HCT116 (cell line): ENCODE measurements around the gene MYO16. TPM values are rescaled to one million over a fixed set of nuclear protein-coding genes. Genes with fewer than 3 reads are reported as not detected.

ENCODE experiments used
- ATAC-seq: fragments of 200-7000 bp; cut with Tn5 transposase; 2 replicates; pipeline ENCODE4 v1.9.1; 2020; ENCODE audit warnings: mild to moderate bottlenecking, moderate library complexity
- BruUV-seq: library from RNA; stranded (reverse); fragments of 400-500 nt; replicated peaks from 2 replicates; lab custom pipeline; 2021; lab: Mats Ljungman, UMichigan
- CTCF ChIA-PET: fragments of 300-600 bp; sonication (Branson Sonifier 250); formaldehyde crosslinking; loops from one replicate; lab custom pipeline; 2021; ENCODE audit warnings: antibody characterized with exemption; lab: Charles Lee
- POLR2A ChIA-PET: fragments of 300-600, 350-600 bp; sonication (Branson Sonifier 250); formaldehyde crosslinking; loops from one replicate; lab custom pipeline; 2021; ENCODE audit warnings: antibody characterized with exemption; lab: Charles Lee
- RAD21 ChIA-PET, 2 experiments: fragments of 300-600 bp; sonication (Branson Sonifier 250); formaldehyde crosslinking; loops; one replicate each; lab custom pipeline; 2023; ENCODE audit warnings: low total read pairs in 2 of 2; ENCODE audit not compliant: uncharacterized antibody in 2 of 2, unreplicated experiment in 2 of 2, low non-redundant PET in 1 of 2; lab: Charles Lee
- DNase-seq: peaks from one replicate; pipeline ENCODE4 v3.0.0-alpha.2; 2010; ENCODE audit warnings: low read depth, low spot score
- H2AFZ ChIP-seq: fragments of 200-600 bp; shearing (Covaris generic), sonication (generic); 2 replicates; pipeline ENCODE4 v1.6.1; 2017; ENCODE audit warnings: low read depth, mixed run types, mixed read lengths, antibody characterized with exemption, low read length; ENCODE audit not compliant: poor library complexity, severe bottlenecking
- H3K27ac ChIP-seq: 2 replicates; pipeline ENCODE4 v1.5.1; 2012; ENCODE audit warnings: low read depth, low read length
- H3K27me3 ChIP-seq: fragments of 200-600 bp; sonication (generic); 2 replicates; pipeline ENCODE4 v1.6.1; 2016; ENCODE audit warnings: mixed run types, low read length, mixed read lengths; ENCODE audit not compliant: insufficient read depth
- H3K36me3 ChIP-seq, 2 experiments: fragments of 200-500 bp in 1 of 2; fragments of 200-600 bp in 1 of 2; sonication (Bioruptor generic) in 1 of 2; sonication (generic) in 1 of 2; 2 replicates each; pipeline versions ENCODE4 v1.5.1 to v1.6.1; 2014 to 2016; ENCODE audit warnings: low read length in 2 of 2, inconsistent platforms in 1 of 2, mixed read lengths in 1 of 2, mixed run types in 1 of 2; ENCODE audit not compliant: insufficient read depth in 2 of 2, control insufficient read depth in 1 of 2
- H3K4me1 ChIP-seq, 2 experiments: fragments of 200-600 bp in 1 of 2; sonication (generic) in 1 of 2; 2 replicates each; pipeline versions ENCODE4 v1.5.1 to v1.6.1; 2012 to 2017; ENCODE audit warnings: low read length in 2 of 2, inconsistent platforms in 1 of 2, mild to moderate bottlenecking in 1 of 2, mixed read lengths in 1 of 2, mixed run types in 1 of 2, moderate library complexity in 1 of 2; ENCODE audit not compliant: insufficient read depth in 2 of 2, control insufficient read depth in 1 of 2
- H3K4me2 ChIP-seq: fragments of 200-600 bp; sonication (generic); 2 replicates; pipeline ENCODE4 v1.6.1; 2017; ENCODE audit warnings: mixed run types, low read length, mixed read lengths
- H3K4me3 ChIP-seq, 2 experiments: fragments of 200-600 bp in 1 of 2; sonication (generic) in 1 of 2; replicated peaks in 1 of 2; 2 replicates each; pipeline ENCODE4 v1.5.1; 2011 to 2016; ENCODE audit warnings: low read length in 2 of 2, control low read depth in 1 of 2, low read depth in 1 of 2, mild to moderate bottlenecking in 1 of 2, mixed read lengths in 1 of 2, mixed run types in 1 of 2
- H3K79me2 ChIP-seq: fragments of 200-600 bp; sonication (generic); 2 replicates; pipeline ENCODE4 v1.6.1; 2017; ENCODE audit warnings: mild to moderate bottlenecking, mixed run types, low read length, moderate library complexity, mixed read lengths; ENCODE audit not compliant: insufficient read depth
- H3K9ac ChIP-seq: fragments of 200-600 bp; sonication (generic); 2 replicates; pipeline ENCODE4 v1.6.1; 2016; ENCODE audit warnings: low read length, mixed read lengths
- H3K9me2 ChIP-seq: fragments of 200-600 bp; sonication (generic), shearing (Covaris generic); 2 replicates; pipeline ENCODE4 v1.6.1; 2017; ENCODE audit warnings: mixed run types, mild to moderate bottlenecking, moderate library complexity; ENCODE audit not compliant: insufficient read depth
- H3K9me3 ChIP-seq, 2 experiments: fragments of 200-500 bp in 1 of 2; fragments of 200-600 bp in 1 of 2; sonication (Bioruptor generic) in 1 of 2; sonication (generic) in 1 of 2; 2 replicates each; pipeline ENCODE4 v1.6.1; 2014 to 2017; ENCODE audit warnings: low read length in 2 of 2, mixed read lengths in 2 of 2, inconsistent platforms in 1 of 2, low read depth in 1 of 2, mild to moderate bottlenecking in 1 of 2, mixed run types in 1 of 2, moderate library complexity in 1 of 2; ENCODE audit not compliant: control insufficient read depth in 1 of 2, insufficient read depth in 1 of 2
- H4K20me1 ChIP-seq: fragments of 200-600 bp; sonication (generic), shearing (Covaris generic); 2 replicates; pipeline ENCODE4 v1.6.1; 2017; ENCODE audit warnings: mixed run types, mild to moderate bottlenecking, moderate library complexity; ENCODE audit not compliant: insufficient read depth
- CBX3 ChIP-seq: IDR thresholded peaks from 2 replicates; pipeline ENCODE4 v1.6.1; 2012; ENCODE audit warnings: low read depth
- CEBPB ChIP-seq: IDR thresholded peaks from 2 replicates; pipeline ENCODE4 v1.6.1; 2012; ENCODE audit warnings: low read depth
- EGR1 ChIP-seq: IDR thresholded peaks from 2 replicates; pipeline ENCODE4 v1.6.1; 2012; ENCODE audit warnings: low read depth
- ELF1 ChIP-seq: IDR thresholded peaks from 2 replicates; pipeline ENCODE4 v1.6.1; 2012; ENCODE audit warnings: low read depth, borderline replicate concordance
- EZH2 ChIP-seq: fragments of 200-600 bp; sonication (generic); IDR thresholded peaks from 2 replicates; pipeline ENCODE4 v1.6.1; 2017; ENCODE audit warnings: antibody characterized with exemption, mixed run types
- EZH2phosphoT487 ChIP-seq: fragments of 200-600 bp; IDR thresholded peaks from 2 replicates; pipeline ENCODE4 v1.6.1; 2018; ENCODE audit warnings: antibody characterized with exemption, borderline replicate concordance
- JUND ChIP-seq: IDR thresholded peaks from 2 replicates; pipeline ENCODE4 v1.6.1; 2012
- POLR2A ChIP-seq: IDR thresholded peaks from 2 replicates; pipeline ENCODE4 v1.7.0; 2011; ENCODE audit warnings: borderline replicate concordance; ENCODE audit not compliant: insufficient read depth, insufficient read length; ENCODE audit errors: extremely low read depth
- POLR2AphosphoS5 ChIP-seq: IDR thresholded peaks from 2 replicates; pipeline ENCODE4 v1.6.1; 2011; ENCODE audit warnings: mild to moderate bottlenecking, low read depth, low read length, moderate library complexity
- RAD21 ChIP-seq: IDR thresholded peaks from 2 replicates; pipeline ENCODE4 v1.6.1; 2012; ENCODE audit warnings: low read depth, mild to moderate bottlenecking
- SIN3A ChIP-seq: IDR thresholded peaks from 2 replicates; pipeline ENCODE4 v1.6.1; 2012; ENCODE audit warnings: low read depth
- TCF7L2 ChIP-seq: IDR thresholded peaks from 2 replicates; pipeline ENCODE4 v1.7.0; 2011; ENCODE audit warnings: borderline replicate concordance, inconsistent platforms; ENCODE audit not compliant: insufficient read depth, insufficient read length; ENCODE audit errors: extremely low read depth
- YY1 ChIP-seq: IDR thresholded peaks from 2 replicates; pipeline ENCODE4 v1.6.1; 2011; ENCODE audit warnings: low read length, low read depth, moderate library complexity, mild to moderate bottlenecking; ENCODE audit not compliant: insufficient replicate concordance; ENCODE audit errors: extremely low read depth
- ZNF274 ChIP-seq: fragments of 200-500 bp; sonication (Bioruptor generic); IDR thresholded peaks from 2 replicates; pipeline ENCODE4 v1.6.1; 2014; ENCODE audit warnings: mild to moderate bottlenecking, low read depth, low read length, inconsistent platforms
- intact Hi-C: fragments of 100-400 bp; cut with micrococcal nuclease; formaldehyde crosslinking; loops from 2 replicates; pipeline ENCODE4 v1.10.0; 2022
- total RNA-seq: library from RNA; stranded (reverse); gene quantifications from one replicate; pipeline ENCODE4 v1.2.1, GENCODE V29; 2021; ENCODE audit not compliant: unreplicated experiment
- TF ChIP-seq, protein P1 (sequence below): IDR thresholded peaks from 2 replicates; pipeline ENCODE4 v1.6.1; 2011; ENCODE audit warnings: mild to moderate bottlenecking, low read length, moderate library complexity; ENCODE audit not compliant: insufficient replicate concordance; ENCODE audit errors: extremely low read depth
- TF ChIP-seq, protein P2 (sequence below), 3 experiments: fragments of 200-600 bp in 1 of 3; sonication (generic) in 1 of 3; IDR thresholded peaks in 2 of 3; conservative IDR thresholded peaks in 1 of 3; 2 replicates each; pipeline ENCODE4 v1.5.1; 2012 to 2017; ENCODE audit warnings: low read depth in 2 of 3, low read length in 2 of 3, antibody characterized with exemption in 1 of 3, borderline replicate concordance in 1 of 3, control low read depth in 1 of 3, mild to moderate bottlenecking in 1 of 3, mixed read lengths in 1 of 3, mixed run types in 1 of 3, moderate library complexity in 1 of 3; ENCODE audit not compliant: insufficient read depth in 1 of 3

Gene MYO16
- total RNA-seq, 1 experiment from 2014 or later: 0.07 TPM

DNA sequence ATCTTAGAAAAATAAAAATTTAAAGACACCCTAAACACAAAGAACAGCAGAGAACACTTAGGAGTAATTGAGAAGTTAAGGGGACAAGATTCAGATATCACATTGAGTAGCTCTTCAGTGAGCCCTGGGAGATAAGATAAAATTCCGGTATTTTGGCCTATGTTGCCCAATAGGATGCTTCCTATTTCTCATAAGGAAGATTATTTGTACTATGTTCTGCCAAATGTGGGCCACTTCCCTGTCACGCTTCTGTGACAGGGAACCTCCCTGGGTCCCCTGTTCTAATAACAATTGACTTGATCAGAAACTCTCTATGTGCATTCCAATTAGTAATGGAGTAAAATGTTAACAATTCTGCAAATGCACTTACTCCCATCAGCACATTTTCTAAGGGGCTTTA, 310.7 kb downstream of the MYO16 start:
- Histone ChIP-seq H3K27ac (no peak overlapping the region), H4K20me1 (no peaks in the 10 kb centered on the region), H2AFZ (no peak overlapping the region)
- BruUV-seq: no TSS peak
- TF ChIP-seq ZNF274 (no peak), POLR2A (no peak), ELF1 (no peak), EZH2phosphoT487 (no peak), CBX3 (no peak), JUND (no peak), EGR1 (no peak), CEBPB (no peak), YY1 (no peak), SIN3A (no peak), POLR2AphosphoS5 (no peak), EZH2 (no peak), TCF7L2 (no peak), RAD21 (no peak)
- TF ChIP-seq, protein P1, sequence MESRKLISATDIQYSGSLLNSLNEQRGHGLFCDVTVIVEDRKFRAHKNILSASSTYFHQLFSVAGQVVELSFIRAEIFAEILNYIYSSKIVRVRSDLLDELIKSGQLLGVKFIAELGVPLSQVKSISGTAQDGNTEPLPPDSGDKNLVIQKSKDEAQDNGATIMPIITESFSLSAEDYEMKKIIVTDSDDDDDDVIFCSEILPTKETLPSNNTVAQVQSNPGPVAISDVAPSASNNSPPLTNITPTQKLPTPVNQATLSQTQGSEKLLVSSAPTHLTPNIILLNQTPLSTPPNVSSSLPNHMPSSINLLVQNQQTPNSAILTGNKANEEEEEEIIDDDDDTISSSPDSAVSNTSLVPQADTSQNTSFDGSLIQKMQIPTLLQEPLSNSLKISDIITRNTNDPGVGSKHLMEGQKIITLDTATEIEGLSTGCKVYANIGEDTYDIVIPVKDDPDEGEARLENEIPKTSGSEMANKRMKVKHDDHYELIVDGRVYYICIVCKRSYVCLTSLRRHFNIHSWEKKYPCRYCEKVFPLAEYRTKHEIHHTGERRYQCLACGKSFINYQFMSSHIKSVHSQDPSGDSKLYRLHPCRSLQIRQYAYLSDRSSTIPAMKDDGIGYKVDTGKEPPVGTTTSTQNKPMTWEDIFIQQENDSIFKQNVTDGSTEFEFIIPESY: no peak
- TF ChIP-seq, protein P2, sequence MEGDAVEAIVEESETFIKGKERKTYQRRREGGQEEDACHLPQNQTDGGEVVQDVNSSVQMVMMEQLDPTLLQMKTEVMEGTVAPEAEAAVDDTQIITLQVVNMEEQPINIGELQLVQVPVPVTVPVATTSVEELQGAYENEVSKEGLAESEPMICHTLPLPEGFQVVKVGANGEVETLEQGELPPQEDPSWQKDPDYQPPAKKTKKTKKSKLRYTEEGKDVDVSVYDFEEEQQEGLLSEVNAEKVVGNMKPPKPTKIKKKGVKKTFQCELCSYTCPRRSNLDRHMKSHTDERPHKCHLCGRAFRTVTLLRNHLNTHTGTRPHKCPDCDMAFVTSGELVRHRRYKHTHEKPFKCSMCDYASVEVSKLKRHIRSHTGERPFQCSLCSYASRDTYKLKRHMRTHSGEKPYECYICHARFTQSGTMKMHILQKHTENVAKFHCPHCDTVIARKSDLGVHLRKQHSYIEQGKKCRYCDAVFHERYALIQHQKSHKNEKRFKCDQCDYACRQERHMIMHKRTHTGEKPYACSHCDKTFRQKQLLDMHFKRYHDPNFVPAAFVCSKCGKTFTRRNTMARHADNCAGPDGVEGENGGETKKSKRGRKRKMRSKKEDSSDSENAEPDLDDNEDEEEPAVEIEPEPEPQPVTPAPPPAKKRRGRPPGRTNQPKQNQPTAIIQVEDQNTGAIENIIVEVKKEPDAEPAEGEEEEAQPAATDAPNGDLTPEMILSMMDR (IDR thresholded peaks at IDR 0.05 in 2 of 3, conservative IDR thresholded peaks at IDR 0.05 in 1 of 3; ENCODE audit: borderline replicate concordance in 1 of 3, insufficient read depth in 1 of 3, low read depth in 2 of 3, low read length in 2 of 3): no peak
- TF ChIP-seq, all 23 proteins: peak for 0
- no peaks in the 10 kb centered on the region for H3K9me2 ChIP-seq
- no peaks in the 10 kb centered on the region for H3K27me3 ChIP-seq
- no peak overlapping the region for H3K4me3 ChIP-seq
- no peaks in the 10 kb centered on the region for H3K4me1 ChIP-seq
- H3K36me3 ChIP-seq: no peaks in the 10 kb centered on the region
- RAD21 ChIA-PET: interaction anchor here in 1 of 2 experiments (0.5 kb wide), 1 partner anchor 235 kb away, joined by 3 read pairs; no protein-coding TSS in a partner anchor
- no peaks in the 10 kb centered on the region for H3K9me3 ChIP-seq
- CTCF ChIA-PET: no interaction called here
- H3K9ac ChIP-seq: no peak overlapping the region
- ATAC-seq (no peak), DNase-seq (no peak)
- no peaks in the 10 kb centered on the region for H3K79me2 ChIP-seq
- POLR2A ChIA-PET: no interaction called here
- intact Hi-C loops: no loop called here
- no peak overlapping the region for H3K4me2 ChIP-seq
